MM.1S (cell line): Measurements from ENCODE around the gene MBOAT2.
"Not testable (repeated sequence)": the region's sequence is repeated elsewhere in the genome, so short reads cannot be mapped to it uniquely, and the experiment has no call there.

ENCODE experiments used
- DNase-seq: peaks from one replicate; pipeline ENCODE4 v3.0.0-alpha.2; 2015
- H2AFZ ChIP-seq: fragments of 300-600 bp; sonication (generic); 2 replicates; pipeline ENCODE4 v1.6.0; 2016; ENCODE audit warnings: antibody characterized with exemption, low read length
- H3F3A ChIP-seq: fragments of 300-600 bp; sonication (generic); 2 replicates; pipeline ENCODE4 v1.6.1; 2016; ENCODE audit warnings: mild to moderate bottlenecking, antibody characterized with exemption, low read length, moderate library complexity, mixed read lengths; ENCODE audit not compliant: insufficient read depth
- H3K27ac ChIP-seq: fragments of 300-600 bp; sonication (generic); 2 replicates; pipeline ENCODE4 v1.5.1; 2016; ENCODE audit warnings: mild to moderate bottlenecking, low read length
- H3K27me3 ChIP-seq: fragments of 300-600 bp; sonication (generic); replicated peaks from 2 replicates; pipeline ENCODE4 v1.6.0; 2016; ENCODE audit warnings: low read length; ENCODE audit not compliant: insufficient read depth
- H3K36me3 ChIP-seq: fragments of 300-600 bp; sonication (generic); replicated peaks from 2 replicates; pipeline ENCODE4 v1.6.1; 2016; ENCODE audit warnings: mild to moderate bottlenecking, low read length, mixed read lengths; ENCODE audit not compliant: insufficient read depth
- H3K4me1 ChIP-seq: fragments of 300-600 bp; sonication (generic); 2 replicates; pipeline ENCODE4 v1.6.1; 2016; ENCODE audit warnings: low read length, mixed read lengths
- H3K4me2 ChIP-seq: fragments of 300-600 bp; sonication (generic); 2 replicates; pipeline ENCODE4 v1.6.0; 2016; ENCODE audit warnings: low read depth, low read length
- H3K4me3 ChIP-seq: fragments of 300-600 bp; sonication (generic); 2 replicates; pipeline ENCODE4 v1.5.1; 2016; ENCODE audit warnings: low read length, mixed read lengths
- H3K79me2 ChIP-seq: fragments of 300-600 bp; sonication (generic); 2 replicates; pipeline ENCODE4 v1.6.1; 2016; ENCODE audit warnings: mixed run types, low read length, mixed read lengths
- H3K9ac ChIP-seq: fragments of 300-600 bp; sonication (generic); 2 replicates; pipeline ENCODE4 v1.6.1; 2016; ENCODE audit warnings: low read length, mixed read lengths
- H3K9me2 ChIP-seq: fragments of 300-600 bp; sonication (generic); replicated peaks from 2 replicates; pipeline ENCODE4 v1.6.1; 2016; ENCODE audit warnings: mild to moderate bottlenecking, low read length, mixed read lengths; ENCODE audit not compliant: insufficient read depth
- H3K9me3 ChIP-seq: fragments of 300-600 bp; sonication (generic); replicated peaks from 2 replicates; pipeline ENCODE4 v1.6.1; 2016; ENCODE audit warnings: mild to moderate bottlenecking, low read length, mixed read lengths; ENCODE audit not compliant: insufficient read depth
- H4K20me1 ChIP-seq: fragments of 300-600 bp; sonication (generic); 2 replicates; pipeline ENCODE4 v1.6.1; 2016; ENCODE audit warnings: mild to moderate bottlenecking, low read length, moderate library complexity, mixed read lengths; ENCODE audit not compliant: insufficient read depth
- CTCF ChIP-seq: fragments of 300-600 bp; sonication (generic); IDR thresholded peaks from 2 replicates; pipeline ENCODE4 v1.5.1; 2016; ENCODE audit warnings: antibody characterized with exemption, low read length, mixed read lengths
- EZH2 ChIP-seq: fragments of 300-600 bp; sonication (generic); optimal IDR thresholded peaks from 2 replicates; pipeline ENCODE3; 2017; ENCODE audit warnings: low read depth, mild to moderate bottlenecking, antibody characterized with exemption, low read length, mixed read lengths
- EZH2phosphoT487 ChIP-seq: fragments of 300-600 bp; sonication (generic); IDR thresholded peaks from 2 replicates; pipeline ENCODE4 v1.6.1; 2018; ENCODE audit warnings: antibody characterized with exemption, low read length

MBOAT2 gene

GRCh38 chr2:8907764-8908288 lies 95.7 kb downstream of the MBOAT2 start:
- H3K79me2 ChIP-seq: no peaks in the 10 kb centered on the region
- no peaks in the 10 kb centered on the region for H4K20me1 ChIP-seq
- H3K9me3 ChIP-seq: no peaks in the 10 kb centered on the region
- no peak overlapping the region for H3K27ac ChIP-seq
- no peak for DNase-seq
- no peaks in the 10 kb centered on the region for H3K9me2 ChIP-seq
- TF ChIP-seq CTCF (no peak), EZH2 (no peak), EZH2phosphoT487 (no peak)
- H3K4me2 ChIP-seq: no peak overlapping the region
- no peaks in the 10 kb centered on the region for H3F3A ChIP-seq
- H3K4me3 ChIP-seq: no peak overlapping the region
- H3K9ac ChIP-seq: no peak overlapping the region
- H3K36me3 ChIP-seq: no peaks in the 10 kb centered on the region
- H2AFZ ChIP-seq: no peak overlapping the region
- H3K4me1 ChIP-seq: no peaks in the 10 kb centered on the region
- no peaks in the 10 kb centered on the region for H3K27me3 ChIP-seq

- H3K36me3 ChIP-seq, H3K4me1 ChIP-seq, H3K27ac ChIP-seq, DNase-seq, H3K4me3 ChIP-seq, H3K9ac ChIP-seq, H3K4me2 ChIP-seq, H4K20me1 ChIP-seq, H3K9me2 ChIP-seq, H3F3A ChIP-seq, H3K27me3 ChIP-seq, H3K9me3 ChIP-seq, H3K79me2 ChIP-seq, H2AFZ ChIP-seq: not testable (repeated sequence)
These were observed 99.6 kb downstream of the MBOAT2 start for GRCh38 chr2:8903924-8904323.

- not testable (repeated sequence) for H3K9me2 ChIP-seq, H3K9ac ChIP-seq, H2AFZ ChIP-seq, H3K36me3 ChIP-seq, H3F3A ChIP-seq, H3K27me3 ChIP-seq, H3K27ac ChIP-seq, H3K79me2 ChIP-seq, H3K4me3 ChIP-seq, DNase-seq, H3K4me1 ChIP-seq, H3K4me2 ChIP-seq, H3K9me3 ChIP-seq, H4K20me1 ChIP-seq
These were observed 100.7 kb downstream of the MBOAT2 start for GRCh38 chr2:8902757-8903156.

- not testable (repeated sequence) for H3K4me2 ChIP-seq, H2AFZ ChIP-seq, H3K4me3 ChIP-seq, H3K4me1 ChIP-seq, H3K9me2 ChIP-seq, H3F3A ChIP-seq, H3K36me3 ChIP-seq, DNase-seq, H3K27ac ChIP-seq, H3K79me2 ChIP-seq, H3K9me3 ChIP-seq, H3K9ac ChIP-seq, H4K20me1 ChIP-seq, H3K27me3 ChIP-seq
These were observed 106.3 kb downstream of the MBOAT2 start for GRCh38 chr2:8897206-8897605.

- not testable (repeated sequence) for H3K79me2 ChIP-seq, H3K27ac ChIP-seq, H3K9me3 ChIP-seq, H3K4me2 ChIP-seq, DNase-seq, H3K9ac ChIP-seq, H3K4me3 ChIP-seq, H3K36me3 ChIP-seq, H3K27me3 ChIP-seq, H2AFZ ChIP-seq, H3K4me1 ChIP-seq, H3K9me2 ChIP-seq, H3F3A ChIP-seq, H4K20me1 ChIP-seq
These were observed 106.8 kb downstream of the MBOAT2 start for GRCh38 chr2:8896671-8897070.

- not testable (repeated sequence) for H3K36me3 ChIP-seq, DNase-seq, H3K9ac ChIP-seq, H3K4me1 ChIP-seq, H3K4me3 ChIP-seq, H3K27me3 ChIP-seq, H3K9me3 ChIP-seq, H4K20me1 ChIP-seq, H3K4me2 ChIP-seq, H3K27ac ChIP-seq, H3K9me2 ChIP-seq, H3K79me2 ChIP-seq, H3F3A ChIP-seq, H2AFZ ChIP-seq
These were observed 108.2 kb downstream of the MBOAT2 start for GRCh38 chr2:8895087-8895912.
